HG02759 (cell line): ENCODE measurements around the gene ZBTB3.
"Not testable (repeated sequence)": the region's sequence is repeated elsewhere in the genome, so short reads cannot be mapped to it uniquely, and the experiment has no call there.

Source experiments
- ATAC-seq: cut with Tn5 transposase; IDR thresholded peaks from one replicate; pipeline ENCODE4 v1.9.1; 2021; ENCODE audit warnings: mild to moderate bottlenecking, moderate library complexity; ENCODE audit not compliant: unreplicated experiment

Gene ZBTB3

DNA sequence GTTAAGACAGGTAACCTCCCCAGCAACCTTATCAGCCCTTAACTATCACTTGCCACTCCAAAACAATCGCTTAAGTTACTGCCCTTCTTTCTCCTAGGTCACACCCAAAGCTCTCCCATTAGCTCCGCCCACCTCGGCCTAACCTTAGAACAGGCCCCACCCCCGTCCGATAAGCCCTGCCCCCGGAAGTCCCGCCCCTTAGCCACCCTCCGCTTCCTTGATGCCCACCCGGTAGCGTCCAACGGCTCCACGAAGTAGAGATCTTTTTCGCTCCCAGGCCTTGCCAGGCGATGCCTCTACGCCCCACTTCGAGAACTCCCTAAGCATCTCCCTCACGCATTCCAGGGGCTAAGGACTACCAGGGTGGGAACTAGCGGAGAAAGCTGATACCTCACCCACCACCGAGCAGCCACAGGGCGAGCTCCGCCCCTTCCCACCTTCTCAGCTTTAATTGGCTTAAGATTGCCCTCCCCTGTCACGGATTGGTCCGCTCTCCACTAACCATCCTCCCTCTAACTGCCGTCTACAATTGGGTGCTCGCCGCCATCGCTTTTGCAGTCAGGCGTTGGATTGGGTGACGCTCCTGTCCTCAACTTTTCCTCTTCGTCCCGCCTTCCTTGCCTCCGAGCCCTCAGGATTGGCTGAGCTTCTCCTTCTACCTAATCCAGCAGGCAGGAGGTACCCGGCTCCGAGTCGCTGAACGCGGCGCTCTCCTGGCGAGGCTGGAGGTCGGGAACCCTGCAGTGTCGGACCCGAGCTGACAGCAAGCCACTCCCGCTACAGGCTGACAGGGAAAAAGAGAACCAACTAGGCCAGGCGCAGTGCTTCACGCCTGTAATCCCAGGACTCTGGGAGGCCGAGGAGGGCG is at the start of gene ZBTB3:
ZBTB3 (minus strand) TSS at position 425 of the 868 bp plus-strand sequence. CDS start 496 bp downstream, outside the sequence.
- ATAC-seq: peak; percentile 93

DNA sequence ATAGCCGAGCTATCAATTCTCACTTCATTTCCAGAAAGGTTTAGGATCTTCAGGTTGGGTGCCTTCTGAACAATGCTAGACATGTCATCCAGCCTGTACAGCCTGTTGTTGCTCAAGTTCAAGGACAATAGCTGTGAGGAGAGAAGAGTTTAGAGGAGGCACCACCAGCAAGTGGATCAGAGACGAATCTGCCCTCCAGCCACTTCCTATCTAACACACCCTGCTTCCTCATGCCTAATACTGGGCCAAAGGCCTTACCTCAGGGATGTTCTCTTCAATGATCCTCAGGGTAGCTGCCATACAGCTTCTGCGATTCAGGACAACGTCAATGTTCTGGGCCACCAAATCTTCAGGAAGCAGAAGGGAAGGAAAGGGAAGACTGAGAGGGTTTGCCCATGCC is 47.1 kb upstream of the ZBTB3 start:
- ATAC-seq: no peak

DNA sequence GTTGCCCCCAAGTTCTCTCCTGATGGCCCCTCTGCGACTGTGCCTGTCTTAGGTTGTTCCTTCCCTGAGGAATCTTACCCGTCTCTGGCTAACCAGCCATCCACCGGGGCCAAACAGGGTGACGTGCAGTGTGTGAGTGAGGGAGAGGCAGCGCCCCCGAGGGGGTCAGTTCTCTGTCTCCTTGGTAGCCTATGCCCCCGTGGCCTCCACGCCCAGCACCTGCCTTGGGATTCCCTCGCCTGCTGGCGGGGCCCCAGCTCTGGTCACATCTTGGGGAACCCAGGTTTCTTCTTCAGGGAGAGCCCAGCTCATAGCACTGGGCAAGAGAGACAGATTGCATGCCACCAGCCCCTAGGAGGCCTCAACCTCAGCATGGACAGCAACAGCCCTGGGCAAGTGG is 45.5 kb upstream of the ZBTB3 start:
- ATAC-seq: no peak

DNA sequence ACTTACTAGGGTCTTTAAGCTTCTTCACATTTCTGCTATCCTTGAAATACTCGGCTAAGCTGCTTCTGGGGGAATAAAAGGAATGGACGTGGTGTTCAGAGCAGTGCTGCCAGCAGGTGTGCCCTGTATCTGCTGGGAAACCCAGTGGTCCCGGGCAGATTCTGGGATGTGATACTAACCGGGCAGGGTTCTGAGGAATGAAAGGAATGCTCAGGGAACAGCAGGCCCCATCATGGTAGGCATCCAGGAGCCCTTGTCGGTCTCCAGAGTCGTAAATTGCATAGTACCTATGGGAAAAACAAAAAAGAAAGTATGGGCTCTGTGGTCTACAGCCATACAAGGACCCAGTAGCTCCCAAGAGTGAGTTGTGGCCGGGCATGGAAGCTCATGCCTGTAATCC is 42.3 kb upstream of the ZBTB3 start:
- ATAC-seq: no peak

DNA sequence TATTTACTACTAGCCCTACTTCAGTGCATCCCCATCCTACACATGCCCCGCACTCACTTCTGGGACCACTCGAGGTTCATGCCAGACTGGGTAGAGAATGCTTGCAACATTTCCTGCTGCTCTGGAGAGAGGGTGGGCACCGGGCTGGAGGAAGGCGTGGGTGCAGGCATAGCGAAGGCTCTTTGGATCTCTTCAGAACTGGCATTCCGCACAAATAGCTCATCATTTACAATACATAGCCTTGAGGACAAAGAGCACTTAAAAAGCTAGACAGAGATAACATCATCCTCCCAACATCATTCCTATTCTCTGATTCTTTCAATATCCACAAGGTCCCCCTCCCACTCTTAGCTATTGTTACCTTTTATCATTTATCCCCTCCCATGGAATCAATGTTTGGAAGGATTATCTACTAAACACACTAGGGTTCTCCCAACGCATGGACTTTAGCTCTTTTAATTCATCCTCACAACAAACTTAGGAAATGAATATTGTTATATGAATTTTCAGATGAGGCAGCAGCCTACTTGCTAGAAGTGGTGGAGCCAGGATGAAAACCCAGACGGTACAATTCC is 40.3 kb upstream of the ZBTB3 start:
- ATAC-seq: no peak

DNA sequence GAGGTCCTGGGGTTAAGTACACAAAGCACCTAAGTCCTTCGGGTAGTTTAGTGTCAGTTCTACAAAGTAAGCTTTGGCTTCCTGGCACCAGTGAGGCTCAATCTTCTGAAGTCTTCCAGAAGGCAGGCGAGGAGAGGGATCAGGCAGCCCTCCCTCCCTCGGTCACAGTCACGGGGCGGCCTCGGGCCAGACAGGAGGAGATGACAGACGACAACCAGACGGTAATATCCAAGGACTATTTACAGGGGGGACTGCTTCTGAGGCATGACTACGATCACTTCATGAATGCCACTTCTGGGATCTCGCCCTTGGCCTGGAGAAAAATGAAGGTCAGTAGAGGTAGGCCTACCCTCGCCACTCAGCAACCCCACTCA is 38.2 kb upstream of the ZBTB3 start:
- ATAC-seq: no peak

DNA sequence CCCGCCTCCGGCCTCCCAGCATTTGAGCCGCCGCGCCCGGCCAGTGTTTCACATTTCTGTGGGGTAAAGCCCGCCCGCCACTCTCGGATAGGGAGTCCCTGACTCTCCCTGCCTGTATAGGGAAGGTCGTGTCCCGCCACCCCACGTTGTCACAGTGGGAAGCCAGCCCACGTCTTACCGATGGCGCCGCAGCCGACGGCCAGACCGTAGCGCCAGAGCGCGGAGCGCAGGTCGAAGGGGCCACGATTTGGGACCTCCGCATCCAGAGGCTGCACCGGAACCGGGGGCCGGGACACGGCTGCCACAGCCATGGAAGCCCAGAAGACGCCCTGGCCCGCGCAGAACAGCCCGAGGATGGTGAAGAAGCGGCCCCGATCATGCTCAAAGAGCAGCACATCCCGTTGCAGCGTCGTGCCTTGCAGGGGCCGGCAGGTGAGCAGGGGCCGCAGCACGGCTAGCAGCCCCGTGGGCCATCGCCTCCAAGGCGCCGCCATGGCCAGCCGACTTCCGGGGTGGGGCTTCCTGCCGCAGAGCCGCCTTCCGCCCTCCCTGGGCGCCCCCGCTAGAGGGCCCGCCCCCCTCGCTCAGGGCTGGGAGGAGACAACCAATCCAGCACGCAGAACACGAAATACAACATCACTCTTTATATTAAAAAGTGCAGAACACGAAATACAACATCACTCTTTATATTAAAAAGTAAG is 37.7 kb upstream of the ZBTB3 start, which contains the start of gene TMEM223:
TMEM223 (minus strand) TSS at position 506 of the 701 bp plus-strand sequence; CDS start at position 494, 12 bp downstream.
- peak; percentile 76 for ATAC-seq

DNA sequence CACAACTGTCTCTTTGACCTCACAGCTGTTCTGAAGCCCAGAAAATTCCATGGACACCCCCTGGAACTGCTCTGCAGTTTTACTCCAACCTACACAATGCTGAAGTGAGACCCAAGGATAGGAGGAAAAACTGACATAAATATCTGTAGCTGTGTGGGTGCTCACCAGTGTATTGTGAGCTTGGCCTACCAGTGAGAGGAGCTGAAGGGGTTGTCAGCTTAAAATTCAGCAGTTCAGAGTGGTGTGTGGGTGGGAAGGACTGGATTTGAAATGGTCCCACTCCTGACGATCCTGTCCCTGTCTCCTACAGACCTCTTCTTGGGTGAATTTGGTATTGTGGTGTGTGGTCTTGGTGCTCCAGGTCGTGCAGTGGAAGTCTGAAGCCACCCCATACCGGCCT is 35.6 kb upstream of the ZBTB3 start:
- no peak for ATAC-seq

DNA sequence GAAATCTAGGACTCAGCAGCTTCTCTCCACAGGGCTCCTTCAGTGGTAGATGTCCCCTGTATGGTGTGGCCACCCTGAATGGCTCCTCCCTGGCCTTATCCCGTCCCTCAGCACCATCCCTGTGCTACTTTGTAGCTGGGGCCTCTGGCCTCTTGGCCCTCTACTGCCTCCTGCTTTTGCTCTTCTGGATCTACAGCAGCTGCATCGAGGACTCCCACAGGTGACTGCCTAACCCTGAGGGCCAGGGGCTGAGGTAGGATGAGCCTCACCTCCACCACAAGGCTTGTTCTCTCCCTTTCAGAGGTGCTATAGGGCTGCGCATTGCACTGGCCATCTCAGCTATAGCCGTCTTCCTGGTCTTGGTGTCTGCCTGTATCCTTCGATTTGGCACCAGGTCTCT is 35.0 kb upstream of the ZBTB3 start:
- ATAC-seq: no peak

DNA sequence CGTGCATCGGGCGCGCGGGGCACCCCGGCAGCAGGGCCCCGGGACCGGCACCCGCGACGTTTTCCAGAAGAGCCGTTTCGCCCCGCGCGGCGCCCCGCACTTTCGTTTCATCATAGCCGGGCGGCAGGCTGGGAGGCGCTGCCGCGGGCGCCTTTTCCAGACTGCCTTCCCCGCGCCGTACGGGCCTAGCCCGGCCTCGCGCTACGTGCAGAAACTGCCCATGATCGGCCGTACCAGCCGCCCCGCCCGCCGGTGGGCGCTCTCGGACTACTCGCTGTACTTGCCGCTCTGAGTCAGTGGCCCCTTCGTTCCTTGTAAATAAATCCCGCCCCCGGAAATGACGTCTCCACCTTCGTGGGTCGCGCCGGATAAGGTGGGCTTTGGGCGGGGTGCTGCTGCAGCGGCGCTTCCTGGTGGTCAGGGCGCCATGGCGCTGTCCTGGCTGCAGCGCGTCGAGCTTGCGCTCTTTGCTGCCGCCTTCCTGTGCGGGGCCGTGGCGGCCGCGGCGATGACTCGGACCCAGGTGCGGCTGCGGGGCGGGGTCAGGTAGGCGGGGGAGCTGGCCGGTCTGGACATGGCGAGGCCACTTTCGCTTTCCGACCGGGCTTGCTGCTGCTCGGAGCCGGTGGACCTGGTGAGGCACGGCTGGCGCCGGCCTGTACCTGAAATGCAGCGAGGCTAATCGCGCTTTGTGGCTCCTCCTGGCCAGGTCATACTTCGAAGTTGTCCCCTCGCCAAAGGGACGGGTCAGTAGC is 33.2 kb upstream of the ZBTB3 start, which contains the start of gene TMEM179B:
TMEM179B (plus strand) TSS at position 398 of the 755 bp plus-strand sequence; CDS start at position 428, 30 bp downstream.
- ATAC-seq: peak; percentile 68

DNA sequence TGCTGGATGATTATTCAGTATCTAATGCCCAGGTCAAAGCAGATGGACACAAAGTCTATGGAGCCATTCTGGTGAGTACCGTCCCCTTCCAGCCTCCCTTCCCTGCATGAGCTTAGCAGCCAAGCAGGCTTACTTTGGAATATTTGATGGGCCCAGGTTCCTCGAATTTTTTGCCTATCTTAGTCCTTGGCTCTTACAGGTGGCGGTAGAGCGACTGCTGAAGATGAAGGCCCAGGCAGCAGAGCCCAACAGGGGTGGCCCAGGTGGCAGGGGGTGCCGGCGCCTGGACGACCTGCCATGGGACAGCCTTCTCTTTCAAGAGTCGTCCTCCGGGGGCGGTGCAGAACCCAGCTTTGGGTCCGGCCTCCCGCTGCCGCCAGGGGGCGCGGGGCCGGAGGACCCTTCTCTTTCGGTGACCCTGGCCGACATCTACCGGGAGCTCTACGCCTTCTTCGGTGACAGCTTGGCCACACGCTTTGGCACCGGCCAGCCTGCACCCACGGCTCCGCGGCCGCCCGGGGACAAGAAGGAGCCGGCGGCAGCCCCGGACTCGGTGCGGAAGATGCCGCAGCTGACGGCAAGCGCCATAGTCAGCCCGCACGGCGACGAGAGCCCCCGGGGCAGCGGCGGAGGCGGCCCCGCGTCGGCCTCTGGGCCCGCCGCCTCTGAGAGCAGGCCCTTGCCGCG is 32.5 kb upstream of the ZBTB3 start:
- ATAC-seq: peak; percentile 66

DNA sequence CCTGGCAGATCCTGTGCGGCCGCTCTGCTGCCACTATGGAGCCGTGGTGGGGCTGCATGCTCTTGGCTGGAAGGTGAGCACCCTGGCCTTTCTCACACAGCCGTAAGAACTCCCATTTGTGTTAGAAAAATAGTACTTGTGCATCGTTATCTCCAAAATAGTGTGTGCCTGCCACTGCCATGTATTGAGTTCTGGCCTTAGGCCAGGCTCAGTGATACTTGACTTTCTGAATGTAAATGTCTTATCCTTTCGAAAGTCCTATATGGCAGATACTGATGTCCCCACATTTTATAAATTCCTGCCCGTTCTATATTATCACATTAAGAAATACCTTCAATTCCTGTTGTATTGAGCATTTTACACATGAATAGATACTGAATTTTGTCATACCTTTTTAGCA is 28.8 kb upstream of the ZBTB3 start:
- ATAC-seq: no peak

DNA sequence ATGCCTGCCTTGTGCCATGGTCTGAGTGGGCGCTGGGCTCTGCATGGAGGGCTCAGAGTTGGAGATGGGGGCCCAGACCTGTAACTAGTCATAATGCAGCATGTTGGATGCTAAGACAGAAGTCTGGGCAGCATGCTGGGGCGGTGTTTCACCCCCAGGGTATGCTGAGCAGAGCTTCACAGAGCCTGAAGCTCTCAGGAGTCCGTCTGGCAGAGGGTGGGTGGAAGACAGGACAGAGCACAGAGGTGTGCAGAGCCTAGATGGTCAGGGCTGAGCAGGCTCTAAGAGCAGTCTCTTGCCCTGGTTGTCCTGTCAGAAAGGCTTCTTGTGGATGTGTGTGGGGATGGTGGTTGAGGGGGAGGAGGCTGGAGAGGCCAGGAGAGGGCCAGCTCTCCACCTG is 24.5 kb upstream of the ZBTB3 start:
- ATAC-seq: no peak

DNA sequence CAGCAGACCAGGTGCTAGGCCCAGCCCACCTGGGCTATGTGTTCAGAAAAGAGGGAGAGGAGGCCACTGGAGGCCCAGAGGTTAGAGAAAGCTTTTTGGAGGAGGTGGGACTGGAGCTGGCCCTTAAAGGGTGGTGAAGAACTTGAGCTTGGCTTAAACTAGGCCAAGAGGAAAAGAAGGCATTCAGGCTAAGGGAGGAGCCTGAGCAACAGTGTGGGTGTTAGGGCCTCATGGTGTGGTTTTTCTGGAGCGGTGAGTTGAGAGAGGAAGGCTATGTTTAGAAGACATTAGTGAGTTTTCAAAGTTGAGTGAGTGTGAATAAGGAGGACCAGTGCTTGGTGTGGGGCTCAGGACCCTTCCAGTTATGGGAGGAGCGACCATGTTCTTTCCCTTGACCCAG is 23.4 kb upstream of the ZBTB3 start:
- no peak for ATAC-seq

DNA sequence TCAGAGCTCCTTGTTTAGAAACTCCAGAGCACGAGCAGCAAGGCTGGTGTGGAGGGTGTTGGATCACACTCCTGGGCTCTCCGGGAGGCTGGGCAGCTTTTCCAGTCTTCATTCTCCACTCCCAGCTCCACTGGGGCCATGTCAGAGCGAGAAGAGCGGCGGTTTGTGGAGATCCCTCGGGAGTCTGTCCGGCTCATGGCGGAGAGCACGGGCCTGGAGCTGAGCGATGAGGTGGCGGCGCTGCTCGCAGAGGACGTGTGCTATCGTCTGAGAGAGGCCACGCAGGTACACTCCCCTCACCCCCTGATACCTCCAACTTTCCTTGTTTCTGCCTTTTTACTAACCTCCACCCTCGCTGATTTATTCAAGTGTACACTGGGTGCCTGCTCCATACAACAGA is 21.7 kb upstream of the ZBTB3 start:
- no peak for ATAC-seq

DNA sequence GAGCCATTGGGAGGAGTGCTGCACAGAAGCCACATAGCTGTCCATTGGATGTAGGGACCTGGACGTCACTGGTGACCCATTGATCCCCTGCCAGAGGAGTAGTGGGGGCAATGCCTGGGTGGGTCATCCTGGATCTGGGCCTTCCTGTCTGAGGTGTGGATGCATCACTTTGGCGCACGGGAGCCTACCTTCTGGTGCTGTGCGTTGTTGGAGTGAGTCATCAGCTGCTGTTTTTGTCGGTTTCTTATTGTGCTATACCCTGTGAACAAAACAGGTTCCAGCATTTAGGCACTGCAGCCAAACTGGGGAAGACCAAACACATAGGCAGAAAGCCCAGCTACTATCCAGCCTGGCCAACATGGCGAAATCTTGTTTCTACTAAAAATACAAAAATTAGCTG is 20.4 kb upstream of the ZBTB3 start:
- no peak for ATAC-seq

DNA sequence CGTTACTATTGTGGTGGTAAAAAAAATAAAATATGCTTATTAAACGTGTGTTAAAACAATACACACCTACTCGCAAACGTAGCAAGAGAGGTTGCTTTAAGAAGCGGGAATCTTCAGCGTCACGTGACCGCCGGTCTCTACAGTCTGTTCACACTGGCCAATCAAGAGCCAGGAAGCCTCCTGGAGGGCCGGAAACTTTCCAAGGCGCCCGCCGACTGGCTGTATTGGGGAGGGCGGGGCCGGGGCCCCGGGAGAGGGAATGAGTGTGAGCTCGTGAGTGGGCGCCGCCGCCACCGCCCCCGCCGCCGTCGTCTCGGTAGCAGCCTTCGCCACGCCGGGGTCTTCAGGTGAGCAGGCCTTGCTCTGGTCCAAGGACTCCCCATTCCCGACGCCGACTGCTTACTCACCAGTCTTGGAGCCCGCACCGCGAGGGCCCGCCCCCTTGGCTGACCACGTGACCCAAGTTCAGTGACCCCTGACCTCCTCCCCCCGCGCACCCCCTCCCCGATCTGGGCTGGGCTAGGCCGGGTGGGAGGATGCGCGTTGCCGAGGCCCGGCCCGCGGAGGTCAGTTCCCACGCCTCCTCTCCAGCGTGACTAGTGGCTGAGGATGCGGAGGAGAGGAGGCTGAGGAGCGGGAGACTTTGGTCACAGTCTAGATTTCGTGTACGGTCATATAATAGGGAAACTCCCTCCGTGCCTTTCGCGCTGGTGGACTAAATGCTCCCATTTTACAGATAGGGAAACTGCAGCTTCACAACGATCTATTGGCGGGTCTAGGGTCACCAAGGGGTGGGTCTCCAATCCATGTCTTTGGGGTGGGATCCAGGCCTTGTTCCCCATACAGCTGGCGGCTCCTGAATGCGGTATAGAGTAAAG is 17.4 kb upstream of the ZBTB3 start, which contains the start of gene TAF6L:
TAF6L (plus strand) TSS at position 253 of the 878 bp plus-strand sequence. CDS start 4,388 bp downstream, outside the sequence.
- ATAC-seq: peak; percentile 87

DNA sequence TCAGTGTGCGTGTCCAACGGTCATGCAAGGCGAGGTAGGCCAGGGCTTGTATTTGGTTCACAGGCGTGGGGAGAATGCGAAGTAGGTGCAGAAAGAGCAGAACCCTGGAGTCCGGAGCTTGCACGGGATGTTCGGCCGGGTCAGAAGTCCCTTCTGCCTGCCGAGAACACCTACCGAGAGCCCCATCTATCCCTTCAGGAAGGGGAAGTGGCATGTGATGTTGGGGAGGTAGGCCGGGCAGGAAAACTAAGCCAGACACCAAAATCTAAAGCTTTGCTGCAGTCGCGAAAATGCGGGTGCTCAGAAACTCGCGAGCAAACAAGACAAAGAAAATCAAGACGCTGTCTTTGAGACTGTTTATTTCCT is 16.8 kb upstream of the ZBTB3 start:
- ATAC-seq: peak; percentile 2

DNA sequence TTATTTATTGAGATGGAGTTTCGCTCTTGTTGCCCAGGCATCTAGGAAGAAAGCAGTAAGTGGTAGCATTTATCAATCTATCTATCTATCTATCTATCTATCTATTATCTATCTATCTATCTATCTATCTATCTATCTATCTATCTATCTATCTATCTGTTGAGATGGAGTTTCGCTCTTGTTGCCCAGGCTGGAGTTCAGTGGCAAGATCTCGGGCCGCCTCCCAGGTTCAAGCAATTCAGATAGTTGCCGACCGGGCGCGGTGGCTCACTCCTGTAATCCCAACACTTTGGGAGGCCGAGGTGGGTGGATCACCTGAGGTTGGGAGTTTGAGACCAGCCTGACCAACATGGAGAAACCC is 6.9 kb upstream of the ZBTB3 start:
- not testable (repeated sequence) for ATAC-seq
